Activated gamma-delta T cell treated with Interleukin-2 at 50 U/mL for 16 hours (primary cell): ENCODE data around the gene SELENOH.
"Not testable (repeated sequence)": the region's sequence is repeated elsewhere in the genome, so short reads cannot be mapped to it uniquely, and the experiment has no call there.

ENCODE experiments used
- DNase-seq: peaks from one replicate; pipeline ENCODE4 v3.0.0-alpha.2; 2020

The SELENOH gene

GRCh38 chr11:57741132-57742086, at the start of gene SELENOH:
Gene SELENOH (plus strand): TSS chr11:57741491. CDS start chr11:57741596, 105 bp downstream.
- DNase-seq = peak; percentile 89

GRCh38 chr11:57698843-57699365, 42.4 kb upstream of the SELENOH start:
- DNase-seq = no peak

- DNase-seq = no peak
Measured at GRCh38 chr11:57699813-57700212, 41.5 kb upstream of the SELENOH start.

GRCh38 chr11:57700425-57700824, 40.9 kb upstream of the SELENOH start:
- no peak for DNase-seq

GRCh38 chr11:57703341-57703740, 38.0 kb upstream of the SELENOH start:
- DNase-seq = no peak

GRCh38 chr11:57704932-57705331, 36.4 kb upstream of the SELENOH start:
- DNase-seq = no peak

- not testable (repeated sequence) for DNase-seq
Measured at GRCh38 chr11:57705432-57705831, 35.9 kb upstream of the SELENOH start.

- DNase-seq = no peak
Measured at GRCh38 chr11:57709802-57710367, 31.4 kb upstream of the SELENOH start.

- DNase-seq = peak; percentile 63
Measured at GRCh38 chr11:57711414-57712255, 29.7 kb upstream of the SELENOH start, which contains the start of gene MED19. Gene MED19 (minus strand): TSS chr11:57712215. CDS start chr11:57712179, 36 bp downstream.

GRCh38 chr11:57712256-57713150, 28.8 kb upstream of the SELENOH start, which contains the start of gene TMX2:
Gene TMX2 (plus strand): TSS chr11:57712593. CDS start chr11:57712619, 26 bp downstream.
- peak; percentile 90 for DNase-seq

GRCh38 chr11:57713835-57714234, 27.5 kb upstream of the SELENOH start:
- no peak for DNase-seq

GRCh38 chr11:57716726-57717125, 24.6 kb upstream of the SELENOH start:
- not testable (repeated sequence) for DNase-seq

GRCh38 chr11:57727185-57727584, 14.1 kb upstream of the SELENOH start:
- DNase-seq = no peak

GRCh38 chr11:57728829-57729228, 12.5 kb upstream of the SELENOH start:
- no peak for DNase-seq

- no peak for DNase-seq
Measured at GRCh38 chr11:57729479-57729878, 11.8 kb upstream of the SELENOH start.

- no peak for DNase-seq
Measured at GRCh38 chr11:57732661-57733060, 8.6 kb upstream of the SELENOH start.

- DNase-seq = no peak
Measured at GRCh38 chr11:57735619-57736298, 5.5 kb upstream of the SELENOH start.

GRCh38 chr11:57742087-57742452, 779 bp downstream of the SELENOH start:
- no peak for DNase-seq

- no peak for DNase-seq
Measured at GRCh38 chr11:57744357-57744756, 3.1 kb downstream of the SELENOH start.

GRCh38 chr11:57745206-57745605, 3.9 kb downstream of the SELENOH start:
- no peak for DNase-seq

- DNase-seq = no peak
Measured at GRCh38 chr11:57746920-57747319, 5.6 kb downstream of the SELENOH start.
